HCT116 (cell line): ENCODE results near the gene TK2. TPM values are rescaled to one million over a fixed set of nuclear protein-coding genes. Genes with fewer than 3 reads are reported as not detected.

Experiments used
- ATAC-seq: fragments of 200-7000 bp; cut with Tn5 transposase; 2 replicates; pipeline ENCODE4 v1.9.1; 2020; ENCODE audit warnings: mild to moderate bottlenecking, moderate library complexity
- BruUV-seq: library from RNA; stranded (reverse); fragments of 400-500 nt; replicated peaks from 2 replicates; lab custom pipeline; 2021; lab: Mats Ljungman, UMichigan
- CTCF ChIA-PET: fragments of 300-600 bp; sonication (Branson Sonifier 250); formaldehyde crosslinking; loops from one replicate; lab custom pipeline; 2021; ENCODE audit warnings: antibody characterized with exemption; lab: Charles Lee
- POLR2A ChIA-PET: fragments of 300-600, 350-600 bp; sonication (Branson Sonifier 250); formaldehyde crosslinking; loops from one replicate; lab custom pipeline; 2021; ENCODE audit warnings: antibody characterized with exemption; lab: Charles Lee
- RAD21 ChIA-PET, 2 experiments: fragments of 300-600 bp; sonication (Branson Sonifier 250); formaldehyde crosslinking; loops; one replicate each; lab custom pipeline; 2023; ENCODE audit warnings: low total read pairs in 2 of 2; ENCODE audit not compliant: uncharacterized antibody in 2 of 2, unreplicated experiment in 2 of 2, low non-redundant PET in 1 of 2; lab: Charles Lee
- DNase-seq: peaks from one replicate; pipeline ENCODE4 v3.0.0-alpha.2; 2010; ENCODE audit warnings: low read depth, low spot score
- H2AFZ ChIP-seq: fragments of 200-600 bp; shearing (Covaris generic), sonication (generic); 2 replicates; pipeline ENCODE4 v1.6.1; 2017; ENCODE audit warnings: low read depth, mixed run types, mixed read lengths, antibody characterized with exemption, low read length; ENCODE audit not compliant: poor library complexity, severe bottlenecking
- H3K27ac ChIP-seq: 2 replicates; pipeline ENCODE4 v1.5.1; 2012; ENCODE audit warnings: low read depth, low read length
- H3K27me3 ChIP-seq: fragments of 200-600 bp; sonication (generic); 2 replicates; pipeline ENCODE4 v1.6.1; 2016; ENCODE audit warnings: mixed run types, low read length, mixed read lengths; ENCODE audit not compliant: insufficient read depth
- H3K36me3 ChIP-seq, 2 experiments: fragments of 200-500 bp in 1 of 2; fragments of 200-600 bp in 1 of 2; sonication (Bioruptor generic) in 1 of 2; sonication (generic) in 1 of 2; 2 replicates each; pipeline versions ENCODE4 v1.5.1 to v1.6.1; 2014 to 2016; ENCODE audit warnings: low read length in 2 of 2, inconsistent platforms in 1 of 2, mixed read lengths in 1 of 2, mixed run types in 1 of 2; ENCODE audit not compliant: insufficient read depth in 2 of 2, control insufficient read depth in 1 of 2
- H3K4me1 ChIP-seq, 2 experiments: fragments of 200-600 bp in 1 of 2; sonication (generic) in 1 of 2; 2 replicates each; pipeline versions ENCODE4 v1.5.1 to v1.6.1; 2012 to 2017; ENCODE audit warnings: low read length in 2 of 2, inconsistent platforms in 1 of 2, mild to moderate bottlenecking in 1 of 2, mixed read lengths in 1 of 2, mixed run types in 1 of 2, moderate library complexity in 1 of 2; ENCODE audit not compliant: insufficient read depth in 2 of 2, control insufficient read depth in 1 of 2
- H3K4me2 ChIP-seq: fragments of 200-600 bp; sonication (generic); 2 replicates; pipeline ENCODE4 v1.6.1; 2017; ENCODE audit warnings: mixed run types, low read length, mixed read lengths
- H3K4me3 ChIP-seq, 2 experiments: fragments of 200-600 bp in 1 of 2; sonication (generic) in 1 of 2; replicated peaks in 1 of 2; 2 replicates each; pipeline ENCODE4 v1.5.1; 2011 to 2016; ENCODE audit warnings: low read length in 2 of 2, control low read depth in 1 of 2, low read depth in 1 of 2, mild to moderate bottlenecking in 1 of 2, mixed read lengths in 1 of 2, mixed run types in 1 of 2
- H3K79me2 ChIP-seq: fragments of 200-600 bp; sonication (generic); 2 replicates; pipeline ENCODE4 v1.6.1; 2017; ENCODE audit warnings: mild to moderate bottlenecking, mixed run types, low read length, moderate library complexity, mixed read lengths; ENCODE audit not compliant: insufficient read depth
- H3K9ac ChIP-seq: fragments of 200-600 bp; sonication (generic); 2 replicates; pipeline ENCODE4 v1.6.1; 2016; ENCODE audit warnings: low read length, mixed read lengths
- H3K9me2 ChIP-seq: fragments of 200-600 bp; sonication (generic), shearing (Covaris generic); 2 replicates; pipeline ENCODE4 v1.6.1; 2017; ENCODE audit warnings: mixed run types, mild to moderate bottlenecking, moderate library complexity; ENCODE audit not compliant: insufficient read depth
- H3K9me3 ChIP-seq, 2 experiments: fragments of 200-500 bp in 1 of 2; fragments of 200-600 bp in 1 of 2; sonication (Bioruptor generic) in 1 of 2; sonication (generic) in 1 of 2; 2 replicates each; pipeline ENCODE4 v1.6.1; 2014 to 2017; ENCODE audit warnings: low read length in 2 of 2, mixed read lengths in 2 of 2, inconsistent platforms in 1 of 2, low read depth in 1 of 2, mild to moderate bottlenecking in 1 of 2, mixed run types in 1 of 2, moderate library complexity in 1 of 2; ENCODE audit not compliant: control insufficient read depth in 1 of 2, insufficient read depth in 1 of 2
- H4K20me1 ChIP-seq: fragments of 200-600 bp; sonication (generic), shearing (Covaris generic); 2 replicates; pipeline ENCODE4 v1.6.1; 2017; ENCODE audit warnings: mixed run types, mild to moderate bottlenecking, moderate library complexity; ENCODE audit not compliant: insufficient read depth
- ATF3 ChIP-seq: IDR thresholded peaks from 2 replicates; pipeline ENCODE4 v1.6.1; 2012
- CEBPB ChIP-seq: IDR thresholded peaks from 2 replicates; pipeline ENCODE4 v1.6.1; 2012; ENCODE audit warnings: low read depth
- EGR1 ChIP-seq: IDR thresholded peaks from 2 replicates; pipeline ENCODE4 v1.6.1; 2012; ENCODE audit warnings: low read depth
- EZH2phosphoT487 ChIP-seq: fragments of 200-600 bp; IDR thresholded peaks from 2 replicates; pipeline ENCODE4 v1.6.1; 2018; ENCODE audit warnings: antibody characterized with exemption, borderline replicate concordance
- FOSL1 ChIP-seq: IDR thresholded peaks from 2 replicates; pipeline ENCODE4 v1.6.1; 2012; ENCODE audit warnings: low read depth
- RAD21 ChIP-seq: IDR thresholded peaks from 2 replicates; pipeline ENCODE4 v1.6.1; 2012; ENCODE audit warnings: low read depth, mild to moderate bottlenecking
- SIN3A ChIP-seq: IDR thresholded peaks from 2 replicates; pipeline ENCODE4 v1.6.1; 2012; ENCODE audit warnings: low read depth
- YY1 ChIP-seq: IDR thresholded peaks from 2 replicates; pipeline ENCODE4 v1.6.1; 2011; ENCODE audit warnings: low read length, low read depth, moderate library complexity, mild to moderate bottlenecking; ENCODE audit not compliant: insufficient replicate concordance; ENCODE audit errors: extremely low read depth
- intact Hi-C: fragments of 100-400 bp; cut with micrococcal nuclease; formaldehyde crosslinking; loops from 2 replicates; pipeline ENCODE4 v1.10.0; 2022
- total RNA-seq: library from RNA; stranded (reverse); gene quantifications from one replicate; pipeline ENCODE4 v1.2.1, GENCODE V29; 2021; ENCODE audit not compliant: unreplicated experiment
- TF ChIP-seq, protein P1 (sequence below): IDR thresholded peaks from 2 replicates; pipeline ENCODE4 v1.6.1; 2011; ENCODE audit warnings: mild to moderate bottlenecking, low read length, moderate library complexity; ENCODE audit not compliant: insufficient replicate concordance; ENCODE audit errors: extremely low read depth
- TF ChIP-seq, protein P2 (sequence below): IDR thresholded peaks from 2 replicates; pipeline ENCODE4 v1.6.1; 2012; ENCODE audit warnings: low read depth
- TF ChIP-seq, protein P3 (sequence below): IDR thresholded peaks from 2 replicates; pipeline ENCODE4 v1.6.1; 2012
- TF ChIP-seq, protein P4 (sequence below), 3 experiments: fragments of 200-600 bp in 1 of 3; sonication (generic) in 1 of 3; IDR thresholded peaks in 2 of 3; conservative IDR thresholded peaks in 1 of 3; 2 replicates each; pipeline ENCODE4 v1.5.1; 2012 to 2017; ENCODE audit warnings: low read depth in 2 of 3, low read length in 2 of 3, antibody characterized with exemption in 1 of 3, borderline replicate concordance in 1 of 3, control low read depth in 1 of 3, mild to moderate bottlenecking in 1 of 3, mixed read lengths in 1 of 3, mixed run types in 1 of 3, moderate library complexity in 1 of 3; ENCODE audit not compliant: insufficient read depth in 1 of 3

TK2 gene
- total RNA-seq, 1 experiment from 2014 or later, result 15.4 TPM

DNA sequence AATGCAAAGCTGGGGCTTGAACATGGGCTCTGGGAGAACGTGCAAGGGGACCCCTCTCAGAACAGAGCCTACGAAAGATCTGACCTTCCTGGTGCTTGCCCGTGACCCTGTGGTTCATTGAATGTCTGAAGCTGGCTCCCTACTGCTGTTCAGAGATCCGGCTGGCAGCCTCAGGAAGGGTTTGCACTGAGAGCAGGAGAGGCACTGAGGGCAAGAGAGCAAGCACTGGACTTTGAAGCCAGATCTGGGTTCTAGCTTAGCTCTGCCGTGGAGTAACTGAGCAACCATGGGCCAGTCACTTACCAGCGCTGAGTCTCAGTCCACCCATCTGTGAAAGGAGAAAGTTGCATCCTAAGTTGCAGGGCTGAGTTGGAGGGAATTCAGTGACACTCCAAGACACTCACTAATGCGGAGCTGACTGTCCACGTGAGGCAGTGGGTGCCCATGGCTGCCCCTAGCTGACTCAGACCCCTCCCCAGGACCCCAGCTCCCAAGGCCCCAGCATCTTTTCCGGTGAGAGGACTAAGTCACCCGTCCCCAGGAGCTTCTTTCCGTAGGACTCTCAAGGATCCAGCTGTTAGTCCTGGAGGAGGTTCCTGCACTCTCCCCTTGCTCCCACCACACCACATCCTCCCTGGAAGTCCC, 81.5 kb downstream of the TK2 start:
- ChIA-PET RAD21 (interaction anchor here in 1 of 2 experiments (0.7 kb wide), 1 partner anchor 400 kb away, joined by 4 read pairs; no protein-coding TSS in a partner anchor), CTCF (interaction anchor here (1.3 kb wide), 1 partner anchor 61 kb away, joined by 4 read pairs; no protein-coding TSS in a partner anchor), POLR2A (no interaction called here)
- no TSS peak for BruUV-seq
- H4K20me1 ChIP-seq, result no peaks in the 10 kb centered on the region
- H3K27me3 ChIP-seq, result peaks cover 13% of the 10 kb centered on the region; the same call in 1 of the 2 replicates
- H3K4me3 ChIP-seq, result no peak overlapping the region
- no peak overlapping the region for H3K9ac ChIP-seq
- no peaks in the 10 kb centered on the region for H3K79me2 ChIP-seq
- no peaks in the 10 kb centered on the region for H3K9me2 ChIP-seq
- intact Hi-C loops, result no loop called here
- H3K9me3 ChIP-seq, result no peaks in the 10 kb centered on the region
- H3K36me3 ChIP-seq, result no peaks in the 10 kb centered on the region
- no peak for DNase-seq
- H2AFZ ChIP-seq, result no peak overlapping the region
- no peak overlapping the region for H3K27ac ChIP-seq
- no peaks in the 10 kb centered on the region for H3K4me1 ChIP-seq
- TF ChIP-seq, protein P1, sequence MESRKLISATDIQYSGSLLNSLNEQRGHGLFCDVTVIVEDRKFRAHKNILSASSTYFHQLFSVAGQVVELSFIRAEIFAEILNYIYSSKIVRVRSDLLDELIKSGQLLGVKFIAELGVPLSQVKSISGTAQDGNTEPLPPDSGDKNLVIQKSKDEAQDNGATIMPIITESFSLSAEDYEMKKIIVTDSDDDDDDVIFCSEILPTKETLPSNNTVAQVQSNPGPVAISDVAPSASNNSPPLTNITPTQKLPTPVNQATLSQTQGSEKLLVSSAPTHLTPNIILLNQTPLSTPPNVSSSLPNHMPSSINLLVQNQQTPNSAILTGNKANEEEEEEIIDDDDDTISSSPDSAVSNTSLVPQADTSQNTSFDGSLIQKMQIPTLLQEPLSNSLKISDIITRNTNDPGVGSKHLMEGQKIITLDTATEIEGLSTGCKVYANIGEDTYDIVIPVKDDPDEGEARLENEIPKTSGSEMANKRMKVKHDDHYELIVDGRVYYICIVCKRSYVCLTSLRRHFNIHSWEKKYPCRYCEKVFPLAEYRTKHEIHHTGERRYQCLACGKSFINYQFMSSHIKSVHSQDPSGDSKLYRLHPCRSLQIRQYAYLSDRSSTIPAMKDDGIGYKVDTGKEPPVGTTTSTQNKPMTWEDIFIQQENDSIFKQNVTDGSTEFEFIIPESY, result no peak
- TF ChIP-seq, protein P2, sequence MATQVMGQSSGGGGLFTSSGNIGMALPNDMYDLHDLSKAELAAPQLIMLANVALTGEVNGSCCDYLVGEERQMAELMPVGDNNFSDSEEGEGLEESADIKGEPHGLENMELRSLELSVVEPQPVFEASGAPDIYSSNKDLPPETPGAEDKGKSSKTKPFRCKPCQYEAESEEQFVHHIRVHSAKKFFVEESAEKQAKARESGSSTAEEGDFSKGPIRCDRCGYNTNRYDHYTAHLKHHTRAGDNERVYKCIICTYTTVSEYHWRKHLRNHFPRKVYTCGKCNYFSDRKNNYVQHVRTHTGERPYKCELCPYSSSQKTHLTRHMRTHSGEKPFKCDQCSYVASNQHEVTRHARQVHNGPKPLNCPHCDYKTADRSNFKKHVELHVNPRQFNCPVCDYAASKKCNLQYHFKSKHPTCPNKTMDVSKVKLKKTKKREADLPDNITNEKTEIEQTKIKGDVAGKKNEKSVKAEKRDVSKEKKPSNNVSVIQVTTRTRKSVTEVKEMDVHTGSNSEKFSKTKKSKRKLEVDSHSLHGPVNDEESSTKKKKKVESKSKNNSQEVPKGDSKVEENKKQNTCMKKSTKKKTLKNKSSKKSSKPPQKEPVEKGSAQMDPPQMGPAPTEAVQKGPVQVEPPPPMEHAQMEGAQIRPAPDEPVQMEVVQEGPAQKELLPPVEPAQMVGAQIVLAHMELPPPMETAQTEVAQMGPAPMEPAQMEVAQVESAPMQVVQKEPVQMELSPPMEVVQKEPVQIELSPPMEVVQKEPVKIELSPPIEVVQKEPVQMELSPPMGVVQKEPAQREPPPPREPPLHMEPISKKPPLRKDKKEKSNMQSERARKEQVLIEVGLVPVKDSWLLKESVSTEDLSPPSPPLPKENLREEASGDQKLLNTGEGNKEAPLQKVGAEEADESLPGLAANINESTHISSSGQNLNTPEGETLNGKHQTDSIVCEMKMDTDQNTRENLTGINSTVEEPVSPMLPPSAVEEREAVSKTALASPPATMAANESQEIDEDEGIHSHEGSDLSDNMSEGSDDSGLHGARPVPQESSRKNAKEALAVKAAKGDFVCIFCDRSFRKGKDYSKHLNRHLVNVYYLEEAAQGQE, result no peak
- TF ChIP-seq EZH2phosphoT487 (no peak), YY1 (no peak), SIN3A (no peak), RAD21 (no peak), EGR1 (no peak), ATF3 (no peak), CEBPB (no peak), FOSL1 (no peak)
- TF ChIP-seq, protein P3, sequence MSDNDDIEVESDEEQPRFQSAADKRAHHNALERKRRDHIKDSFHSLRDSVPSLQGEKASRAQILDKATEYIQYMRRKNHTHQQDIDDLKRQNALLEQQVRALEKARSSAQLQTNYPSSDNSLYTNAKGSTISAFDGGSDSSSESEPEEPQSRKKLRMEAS, result no peak
- TF ChIP-seq, protein P4, sequence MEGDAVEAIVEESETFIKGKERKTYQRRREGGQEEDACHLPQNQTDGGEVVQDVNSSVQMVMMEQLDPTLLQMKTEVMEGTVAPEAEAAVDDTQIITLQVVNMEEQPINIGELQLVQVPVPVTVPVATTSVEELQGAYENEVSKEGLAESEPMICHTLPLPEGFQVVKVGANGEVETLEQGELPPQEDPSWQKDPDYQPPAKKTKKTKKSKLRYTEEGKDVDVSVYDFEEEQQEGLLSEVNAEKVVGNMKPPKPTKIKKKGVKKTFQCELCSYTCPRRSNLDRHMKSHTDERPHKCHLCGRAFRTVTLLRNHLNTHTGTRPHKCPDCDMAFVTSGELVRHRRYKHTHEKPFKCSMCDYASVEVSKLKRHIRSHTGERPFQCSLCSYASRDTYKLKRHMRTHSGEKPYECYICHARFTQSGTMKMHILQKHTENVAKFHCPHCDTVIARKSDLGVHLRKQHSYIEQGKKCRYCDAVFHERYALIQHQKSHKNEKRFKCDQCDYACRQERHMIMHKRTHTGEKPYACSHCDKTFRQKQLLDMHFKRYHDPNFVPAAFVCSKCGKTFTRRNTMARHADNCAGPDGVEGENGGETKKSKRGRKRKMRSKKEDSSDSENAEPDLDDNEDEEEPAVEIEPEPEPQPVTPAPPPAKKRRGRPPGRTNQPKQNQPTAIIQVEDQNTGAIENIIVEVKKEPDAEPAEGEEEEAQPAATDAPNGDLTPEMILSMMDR (IDR thresholded peaks at IDR 0.05 in 2 of 3, conservative IDR thresholded peaks at IDR 0.05 in 1 of 3; ENCODE audit: borderline replicate concordance in 1 of 3, insufficient read depth in 1 of 3, low read depth in 2 of 3, low read length in 2 of 3), result no peak
- ATAC-seq, result no peak
- no peak overlapping the region for H3K4me2 ChIP-seq
